CD4-positive, alpha-beta T cell treated with Interleukin-15 for 1 hour (primary cell): ENCODE results near the gene TRIM41.
A peak's percentile ranks its signal among the peaks of the same experiment; 100 is the strongest.
"Not testable (repeated sequence)": the region's sequence is repeated elsewhere in the genome, so short reads cannot be mapped to it uniquely, and the experiment has no call there.

Experiments
- DNase-seq: peaks from one replicate; pipeline ENCODE4 v3.0.0-alpha.2; 2020

The TRIM41 gene

GRCh38 chr5:181259283-181259682 lies 36.2 kb downstream of the TRIM41 start:
- DNase-seq: no peak

- DNase-seq: no peak
Measured at GRCh38 chr5:181259974-181260719, 37.1 kb downstream of the TRIM41 start.

GRCh38 chr5:181260720-181261319 lies 37.7 kb downstream of the TRIM41 start, which contains the start of gene TRIM52:
Gene TRIM52 (minus strand): TSS chr5:181261143. CDS start chr5:181260813, 330 bp downstream.
- DNase-seq: peak; percentile 95

GRCh38 chr5:181261320-181262049 lies 38.4 kb downstream of the TRIM41 start:
- peak; percentile 81 for DNase-seq

- DNase-seq: no peak
Measured at GRCh38 chr5:181263633-181264032, 40.6 kb downstream of the TRIM41 start.

- DNase-seq: no peak
Measured at GRCh38 chr5:181265092-181265671, 42.1 kb downstream of the TRIM41 start.

- not testable (repeated sequence) for DNase-seq
Measured at GRCh38 chr5:181267291-181267904, 44.3 kb downstream of the TRIM41 start.

- DNase-seq: not testable (repeated sequence)
Measured at GRCh38 chr5:181267907-181268306, 44.8 kb downstream of the TRIM41 start.

- DNase-seq: no peak
Measured at GRCh38 chr5:181271081-181271480, 48.0 kb downstream of the TRIM41 start.

GRCh38 chr5:181273433-181273744 lies 50.3 kb downstream of the TRIM41 start:
- not testable (repeated sequence) for DNase-seq

- no peak for DNase-seq
Measured at GRCh38 chr5:181280251-181280762, 57.2 kb downstream of the TRIM41 start.

- DNase-seq: no peak
Measured at GRCh38 chr5:181281077-181281983, 58.2 kb downstream of the TRIM41 start.

GRCh38 chr5:181281984-181282316 lies 58.9 kb downstream of the TRIM41 start:
- no peak for DNase-seq

- not testable (repeated sequence) for DNase-seq
Measured at GRCh38 chr5:181282415-181282814, 59.3 kb downstream of the TRIM41 start.

GRCh38 chr5:181282874-181283273 lies 59.8 kb downstream of the TRIM41 start:
- no peak for DNase-seq

- no peak for DNase-seq
Measured at GRCh38 chr5:181283347-181283746, 60.3 kb downstream of the TRIM41 start.

- DNase-seq: not testable (repeated sequence)
Measured at GRCh38 chr5:181283841-181284755, 61.0 kb downstream of the TRIM41 start.
